B cell (primary cell): ENCODE measurements around the gene GLP2R. TPM values are rescaled to one million over a fixed set of nuclear protein-coding genes. Genes with fewer than 3 reads are reported as not detected.

ENCODE experiments used
- ATAC-seq: fragments of 200-7000 bp; cut with Tn5 transposase; one replicate; pipeline ENCODE4 v1.10.0; 2021; ENCODE audit warnings: low read depth, mild to moderate bottlenecking, moderate number of reproducible peaks, moderate library complexity
- CTCF ChIA-PET: fragments of 350-600 bp; sonication (Branson Sonifier 250); formaldehyde crosslinking; loops from one replicate; lab custom pipeline; 2021; ENCODE audit warnings: antibody characterized with exemption, inconsistent platforms; lab: Charles Lee
- POLR2A ChIA-PET: fragments of 350-600 bp; sonication (Branson Sonifier 250); formaldehyde crosslinking; loops from one replicate; lab custom pipeline; 2021; ENCODE audit warnings: antibody characterized with exemption; lab: Charles Lee
- DNase-seq: peaks from one replicate; pipeline ENCODE4 v3.0.0; 2013
- H2AFZ ChIP-seq: 2 replicates; pipeline ENCODE4 v1.6.1; 2012; ENCODE audit warnings: mild to moderate bottlenecking, low read depth, low read length; ENCODE audit not compliant: insufficient read depth, poor library complexity, severe bottlenecking
- H3K27ac ChIP-seq, 2 donors: 1 replicate in 1 of 2; 2 replicates in 1 of 2; pipeline ENCODE4 v1.5.1; 2012 to 2013; ENCODE audit warnings: low read length in 2 of 2, mild to moderate bottlenecking in 2 of 2, moderate library complexity in 1 of 2
- H3K27me3 ChIP-seq, 4 experiments: fragments of 200-600 bp in 1 of 4; sonication (generic) in 1 of 4; replicated peaks in 1 of 4; 1 replicate in 2 of 4; 2 replicates in 2 of 4; pipeline versions ENCODE4 v1.6.1 to v1.7.0; 2013 to 2016; ENCODE audit warnings: low read length in 3 of 4, mild to moderate bottlenecking in 2 of 4, mixed read lengths in 1 of 4, moderate library complexity in 1 of 4; ENCODE audit not compliant: insufficient read depth in 4 of 4, control insufficient read depth in 3 of 4; ENCODE audit errors: control extremely low read depth in 1 of 4
- H3K36me3 ChIP-seq, 2 experiments: replicated peaks in 1 of 2; 1 replicate in 1 of 2; 2 replicates in 1 of 2; pipeline versions ENCODE4 v1.6.1 to v1.7.1; 2013; ENCODE audit warnings: low read length in 1 of 2; ENCODE audit not compliant: insufficient read depth in 2 of 2, control insufficient read depth in 1 of 2; ENCODE audit errors: control extremely low read depth in 1 of 2, extremely low read depth in 1 of 2
- H3K4me1 ChIP-seq, 2 donors: fragments of 200-600 bp in 1 of 2; sonication (generic) in 1 of 2; 1 replicate in 1 of 2; 2 replicates in 1 of 2; pipeline versions ENCODE4 v1.5.1 to v1.6.1; 2013 to 2017; ENCODE audit warnings: low read length in 2 of 2; ENCODE audit not compliant: control insufficient read depth in 2 of 2, insufficient read depth in 2 of 2
- H3K4me2 ChIP-seq: replicated peaks from 2 replicates; pipeline ENCODE3; 2012; ENCODE audit warnings: mild to moderate bottlenecking, low read depth, low read length; ENCODE audit not compliant: poor library complexity, severe bottlenecking
- H3K4me3 ChIP-seq, 5 experiments: fragments of 200-600 bp in 1 of 5; sonication (generic) in 1 of 5; 1 replicate in 3 of 5; 2 replicates in 2 of 5; pipeline versions ENCODE4 v1.5.1 to v1.7.0; 2011 to 2016; ENCODE audit warnings: low read length in 4 of 5, mild to moderate bottlenecking in 4 of 5, low read depth in 2 of 5, control low read depth in 1 of 5, moderate library complexity in 1 of 5; ENCODE audit not compliant: insufficient read depth in 1 of 5; ENCODE audit errors: control extremely low read depth in 1 of 5, extremely low read depth in 1 of 5
- H3K79me2 ChIP-seq: fragments of 200-600 bp; sonication (generic); one replicate; pipeline ENCODE4 v1.6.0; 2016; ENCODE audit warnings: low read length; ENCODE audit not compliant: control insufficient read depth, insufficient read depth
- H3K9ac ChIP-seq: fragments of 200-600 bp; sonication (generic); 2 replicates; pipeline ENCODE4 v1.6.1; 2017; ENCODE audit warnings: mild to moderate bottlenecking, low read length, moderate library complexity
- H3K9me3 ChIP-seq, 3 donors: one replicate each; pipeline versions ENCODE4 v1.6.1 to v1.7.1; 2013; ENCODE audit warnings: low read length in 2 of 3; ENCODE audit not compliant: control insufficient read depth in 2 of 3, insufficient read depth in 1 of 3; ENCODE audit errors: control extremely low read depth in 1 of 3
- H4K20me1 ChIP-seq: 2 replicates; pipeline ENCODE4 v1.6.0; 2012; ENCODE audit warnings: mild to moderate bottlenecking, low read length; ENCODE audit not compliant: insufficient read depth, control insufficient read depth, poor library complexity, severe bottlenecking
- H3K27ac Mint-ChIP-seq: one replicate; pipeline ENCODE4 v1.8.0; 2021; ENCODE audit warnings: mixed read lengths
- H3K27me3 Mint-ChIP-seq: one replicate; pipeline ENCODE4 v1.8.0; 2021; ENCODE audit warnings: mixed read lengths
- H3K4me1 Mint-ChIP-seq: one replicate; pipeline ENCODE4 v1.8.0; 2021; ENCODE audit warnings: mixed read lengths
- H3K4me3 Mint-ChIP-seq: one replicate; pipeline ENCODE4 v1.8.0; 2021; ENCODE audit warnings: mixed read lengths
- H3K9me3 Mint-ChIP-seq: one replicate; pipeline ENCODE4 v1.8.0; 2022; ENCODE audit warnings: mixed read lengths; ENCODE audit not compliant: insufficient read depth
- CTCF ChIP-seq: fragments of 200-600 bp; IDR thresholded peaks from one replicate; pipeline ENCODE4 v1.8.0; 2022; ENCODE audit warnings: antibody characterized with exemption, mild to moderate bottlenecking
- EZH2 ChIP-seq: IDR thresholded peaks from 2 replicates; pipeline ENCODE4 v1.6.1; 2012; ENCODE audit warnings: borderline replicate concordance, low read depth, mild to moderate bottlenecking, moderate library complexity, low read length; ENCODE audit not compliant: insufficient read depth, poor library complexity, severe bottlenecking
- WGBS: methylation state at CpG from one replicate; pipeline ENCODE4 v1.1.5; 2013; ENCODE audit warnings: missing lambda C conversion rate; ENCODE audit not compliant: insufficient coverage; 5-methylcytosine and 5-hydroxymethylcytosine counted together
- intact Hi-C: fragments of 100-400 bp; cut with micrococcal nuclease; formaldehyde crosslinking; loops from one replicate; pipeline ENCODE4 v1.10.0; 2022
- polyA plus RNA-seq: library from polyadenylated mRNA; depleted of rRNA; stranded (reverse); fragments of >200 nt; gene quantifications from 2 replicates; pipeline ENCODE4 v1.2.3, GENCODE V29; 2012
- total RNA-seq, 2 donors: library from RNA; stranded (reverse); fragments of 120-200 nt in 1 of 2; gene quantifications; 1 replicate in 1 of 2; 2 replicates in 1 of 2; pipeline versions ENCODE4 v1.2.3 to v1.2.4, GENCODE V29; 2013 to 2022

Gene GLP2R
- total and polyA plus RNA-seq, 2 donors (not counting 1 experiment from before 2014, with no cell fraction given) = not detected

- no peak overlapping the region for H3K9ac ChIP-seq
- Mint-ChIP-seq H3K4me1 (no peaks in the 10 kb centered on the region), H3K27me3 (no peaks in the 10 kb centered on the region), H3K9me3 (no peaks in the 10 kb centered on the region), H3K27ac (no peak overlapping the region), H3K4me3 (no peak overlapping the region)
- intact Hi-C loops = no loop called here
- WGBS = 95% methylated on average over 7 of the region's 12 CpGs
- ChIA-PET POLR2A (no interaction called here), CTCF (interaction anchor here (1.2 kb wide), 1 partner anchor 10 kb away, joined by 3 read pairs; no protein-coding TSS in a partner anchor)
- no peak overlapping the region for H2AFZ ChIP-seq
- H3K4me3 ChIP-seq = no peak overlapping the region
- H4K20me1 ChIP-seq = no peaks in the 10 kb centered on the region
- no peak for DNase-seq
- no peak overlapping the region for H3K4me2 ChIP-seq
- no peaks in the 10 kb centered on the region for H3K79me2 ChIP-seq
- H3K27ac ChIP-seq = no peak overlapping the region
- H3K4me1 ChIP-seq = no peaks in the 10 kb centered on the region
- no peak for ATAC-seq
- TF ChIP-seq EZH2 (no peak), CTCF (no peak)
- no peaks in the 10 kb centered on the region for H3K36me3 ChIP-seq
- no peaks in the 10 kb centered on the region for H3K9me3 ChIP-seq
- H3K27me3 ChIP-seq = no peaks in the 10 kb centered on the region
Measured at GRCh38 chr17:9931144-9931741, 105.5 kb downstream of the GLP2R start.

- TF ChIP-seq EZH2 = no peak
- TF ChIP-seq CTCF = no peak
- ChIA-PET CTCF (interaction anchor here (0.6 to 1.2 kb wide), 2 partner anchors 11 to 673 kb away, joined by 3 read pairs; no protein-coding TSS in a partner anchor), POLR2A (interaction anchor here (0.7 kb wide), 1 partner anchor 161 kb away, joined by 8 read pairs; no protein-coding TSS in a partner anchor)
Measured at GRCh38 chr17:9932491-9932890, 106.8 kb downstream of the GLP2R start.

More at GRCh38 chr17:9932491-9932890, 106.8 kb downstream of the GLP2R start:
- Mint-ChIP-seq H3K4me1 (no peaks in the 10 kb centered on the region), H3K9me3 (no peaks in the 10 kb centered on the region), H3K27ac (no peak overlapping the region), H3K4me3 (no peak overlapping the region), H3K27me3 (no peaks in the 10 kb centered on the region)
- H3K9ac ChIP-seq = no peak overlapping the region
- no peaks in the 10 kb centered on the region for H3K27me3 ChIP-seq
- H3K9me3 ChIP-seq = peaks cover 0 to 5% (median 0%) of the 10 kb centered on the region in 3 donors
- H3K36me3 ChIP-seq = no peaks in the 10 kb centered on the region
- H3K4me1 ChIP-seq = no peaks in the 10 kb centered on the region
- no peaks in the 10 kb centered on the region for H4K20me1 ChIP-seq
- intact Hi-C loops = no loop called here
- H3K27ac ChIP-seq = no peak overlapping the region
- no peak overlapping the region for H2AFZ ChIP-seq
- 80% methylated on average over 2 of the region's 2 CpGs for WGBS
- no peak overlapping the region for H3K4me3 ChIP-seq
- H3K79me2 ChIP-seq = no peaks in the 10 kb centered on the region
- no peak overlapping the region for H3K4me2 ChIP-seq
- ATAC-seq (no peak), DNase-seq (no peak)
